HL-60 (cell line): ENCODE results near the gene ARRB1.

Experiments used
- CTCF ChIP-seq: IDR thresholded peaks from one replicate; pipeline ENCODE4 v1.5.1; 2011; ENCODE audit warnings: low read length, control low read depth, inconsistent platforms; ENCODE audit not compliant: insufficient read depth
- POLR2AphosphoS5 ChIP-seq: IDR thresholded peaks from 2 replicates; pipeline ENCODE4 v1.6.1; 2012; ENCODE audit warnings: low read depth
- SPI1 ChIP-seq: IDR thresholded peaks from 2 replicates; pipeline ENCODE4 v1.6.1; 2012; ENCODE audit warnings: low read depth, mild to moderate bottlenecking, borderline replicate concordance

DNA sequence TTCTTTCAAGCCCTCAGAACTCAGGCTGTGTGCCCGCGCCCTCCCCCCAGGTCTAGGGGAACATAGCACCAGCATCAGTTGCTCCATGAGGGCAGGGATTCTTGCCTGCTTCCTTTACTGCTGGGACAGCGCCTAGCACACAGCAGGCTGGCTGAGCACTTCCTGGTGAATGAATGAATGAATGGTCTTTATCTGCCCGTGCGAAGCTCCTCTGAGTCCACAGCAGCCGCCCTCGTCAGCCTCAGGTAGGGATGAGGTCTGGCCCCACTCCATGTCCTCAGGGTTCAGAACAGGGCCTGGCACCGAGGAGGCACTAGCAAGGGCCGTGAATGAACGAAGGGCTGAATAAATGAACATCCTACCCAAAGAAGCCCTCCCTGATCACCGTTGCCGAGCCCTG, 27.3 kb downstream of the ARRB1 start:
- TF ChIP-seq POLR2AphosphoS5 (no peak), SPI1 (no peak), CTCF (no peak)
